OCI-LY7 (cell line): Measurements from ENCODE around the gene IGSF9. TPM values are rescaled to one million over a fixed set of nuclear protein-coding genes. Genes with fewer than 3 reads are reported as not detected.

ENCODE experiments used
- BruUV-seq: library from RNA; stranded (reverse); fragments of 400-500 nt; replicated peaks from 2 replicates; lab custom pipeline; 2021; lab: Mats Ljungman, UMichigan
- CTCF ChIA-PET: fragments of 300-600 bp; sonication (Branson Sonifier 250); formaldehyde crosslinking; loops from one replicate; lab custom pipeline; 2022; ENCODE audit warnings: antibody characterized with exemption; ENCODE audit not compliant: unreplicated experiment; lab: Charles Lee
- POLR2A ChIA-PET: fragments of 300-600 bp; sonication (Branson Sonifier 250); formaldehyde crosslinking; loops from one replicate; lab custom pipeline; 2022; ENCODE audit warnings: antibody characterized with exemption; lab: Charles Lee
- DNase-seq: peaks from one replicate; pipeline ENCODE4 v3.0.0-alpha.2; 2015; ENCODE audit warnings: low spot score
- H2AFZ ChIP-seq: fragments of 200-600 bp; sonication (generic), shearing (Covaris generic); 2 replicates; pipeline ENCODE4 v1.6.1; 2014; ENCODE audit warnings: mild to moderate bottlenecking, antibody characterized with exemption, low read length, moderate library complexity
- H3K27ac ChIP-seq: fragments of 200-600 bp; sonication (generic); 2 replicates; pipeline ENCODE4 v1.5.1; 2014; ENCODE audit warnings: mixed run types, low read depth, mild to moderate bottlenecking, moderate library complexity, low read length, inconsistent platforms; ENCODE audit not compliant: poor library complexity, severe bottlenecking
- H3K36me3 ChIP-seq: fragments of 200-600 bp; sonication (generic); 2 replicates; pipeline ENCODE4 v1.6.1; 2014; ENCODE audit warnings: mild to moderate bottlenecking, antibody characterized with exemption, low read length, moderate library complexity, mixed read lengths; ENCODE audit not compliant: insufficient read depth
- H3K4me1 ChIP-seq: fragments of 200-600 bp; sonication (generic); 2 replicates; pipeline ENCODE4 v1.5.1; 2014; ENCODE audit warnings: mild to moderate bottlenecking, low read length; ENCODE audit not compliant: insufficient read depth, poor library complexity, severe bottlenecking
- H3K4me2 ChIP-seq: fragments of 200-600 bp; sonication (generic); 2 replicates; pipeline ENCODE4 v1.6.1; 2014; ENCODE audit warnings: mild to moderate bottlenecking, low read length
- H3K4me3 ChIP-seq: fragments of 200-600 bp; sonication (generic); 2 replicates; pipeline ENCODE4 v1.5.1; 2014; ENCODE audit warnings: mild to moderate bottlenecking, low read depth, low read length; ENCODE audit not compliant: poor library complexity, severe bottlenecking
- H3K79me2 ChIP-seq: fragments of 200-600 bp; sonication (generic); 2 replicates; pipeline ENCODE4 v1.6.1; 2016; ENCODE audit warnings: low read depth, mild to moderate bottlenecking, low read length, moderate library complexity, mixed read lengths; ENCODE audit not compliant: insufficient read depth
- H3K9me2 ChIP-seq: fragments of 200-600 bp; sonication (generic); 2 replicates; pipeline ENCODE4 v1.6.1; 2016; ENCODE audit warnings: mild to moderate bottlenecking, low read length, mixed read lengths; ENCODE audit not compliant: insufficient read depth
- H3K9me3 ChIP-seq: fragments of 200-600 bp; sonication (generic); 2 replicates; pipeline ENCODE4 v1.6.1; 2014; ENCODE audit warnings: mild to moderate bottlenecking, mixed run types, low read length, mixed read lengths
- H4K20me1 ChIP-seq: fragments of 200-600 bp; sonication (generic); 2 replicates; pipeline ENCODE4 v1.6.1; 2014; ENCODE audit warnings: mild to moderate bottlenecking, antibody characterized with exemption, low read length, moderate library complexity, mixed read lengths; ENCODE audit not compliant: insufficient read depth
- EZH2phosphoT487 ChIP-seq: fragments of 200-600 bp; sonication (generic); IDR thresholded peaks from 2 replicates; pipeline ENCODE4 v1.6.1; 2018; ENCODE audit warnings: low read depth, borderline replicate concordance, mild to moderate bottlenecking, mixed run types, antibody characterized with exemption, low read length, moderate library complexity, mixed read lengths
- intact Hi-C: fragments of 100-400 bp; cut with micrococcal nuclease; formaldehyde crosslinking; loops from one replicate; pipeline ENCODE4 v1.10.0; 2022; ENCODE audit not compliant: unreplicated experiment
- total RNA-seq, 2 experiments: library from RNA; depleted of rRNA in 1 of 2; stranded (reverse); fragments of >200 nt in 1 of 2; shearing (Covaris generic) in 1 of 2; gene quantifications; 2 replicates each; pipeline ENCODE4 v1.2.3, GENCODE V29; 2014 to 2022
- TF ChIP-seq, protein P1 (sequence below): fragments of 200-600 bp; sonication (generic); conservative IDR thresholded peaks from 2 replicates; pipeline ENCODE4 v1.5.1; 2014; ENCODE audit warnings: mild to moderate bottlenecking, antibody characterized with exemption, low read length, moderate library complexity, mixed read lengths

Gene IGSF9
- total RNA-seq, 2 experiments from 2014 or later, result not detected

DNA sequence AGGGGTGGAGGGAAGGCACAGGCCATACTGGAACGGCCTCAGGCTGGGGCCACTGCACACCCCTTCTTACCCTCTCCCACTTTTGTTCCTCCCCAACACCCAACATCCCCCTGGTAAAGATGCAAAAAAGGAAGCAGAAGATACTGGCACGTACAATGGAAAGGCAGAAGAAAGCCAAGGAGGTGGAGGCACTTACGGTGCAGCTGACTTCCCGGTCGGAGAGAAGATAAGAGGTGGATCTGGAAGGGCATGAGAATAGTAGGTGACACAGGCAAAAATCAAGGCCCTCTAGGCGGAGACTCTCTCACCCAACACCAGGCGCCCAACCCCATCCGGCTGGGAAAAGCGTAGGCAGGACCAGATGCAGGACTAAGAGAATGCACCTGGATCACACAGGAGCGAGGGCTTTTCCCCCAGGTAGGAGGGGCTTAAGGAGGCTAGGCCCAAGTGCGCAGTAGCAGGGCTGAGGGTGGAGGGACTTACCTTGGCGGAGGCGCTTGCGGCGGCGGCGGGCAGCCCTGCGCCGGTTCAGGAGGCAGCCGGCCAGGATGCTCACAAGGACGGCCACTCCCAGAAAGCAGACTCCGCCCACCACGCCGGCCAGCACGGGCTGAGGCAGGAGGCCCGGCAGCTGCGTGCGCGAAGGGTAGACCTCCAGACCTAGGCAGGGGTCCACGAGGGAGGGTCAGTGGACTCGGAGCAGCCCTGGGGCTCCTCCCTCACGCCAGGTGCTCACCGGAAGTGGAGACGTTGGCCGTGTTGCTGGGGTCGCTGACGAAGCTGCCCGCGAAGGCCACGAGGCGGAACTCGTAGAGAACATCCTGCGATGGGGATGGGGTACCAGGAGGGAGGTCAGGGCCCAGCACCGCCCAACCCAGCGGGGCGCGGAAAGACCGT, 16.0 kb downstream of the IGSF9 start:
- CTCF ChIA-PET, result no interaction called here
- no peaks in the 10 kb centered on the region for H3K36me3 ChIP-seq
- H3K9me2 ChIP-seq, result no peaks in the 10 kb centered on the region
- intact Hi-C loops, result no loop called here
- no peaks in the 10 kb centered on the region for H4K20me1 ChIP-seq
- DNase-seq, result no peak
- H3K9me3 ChIP-seq, result no peaks in the 10 kb centered on the region
- no peak overlapping the region for H3K4me3 ChIP-seq
- H3K4me1 ChIP-seq, result peaks cover 9% of the 10 kb centered on the region
- H2AFZ ChIP-seq, result no peak overlapping the region
- TF ChIP-seq, protein P1, sequence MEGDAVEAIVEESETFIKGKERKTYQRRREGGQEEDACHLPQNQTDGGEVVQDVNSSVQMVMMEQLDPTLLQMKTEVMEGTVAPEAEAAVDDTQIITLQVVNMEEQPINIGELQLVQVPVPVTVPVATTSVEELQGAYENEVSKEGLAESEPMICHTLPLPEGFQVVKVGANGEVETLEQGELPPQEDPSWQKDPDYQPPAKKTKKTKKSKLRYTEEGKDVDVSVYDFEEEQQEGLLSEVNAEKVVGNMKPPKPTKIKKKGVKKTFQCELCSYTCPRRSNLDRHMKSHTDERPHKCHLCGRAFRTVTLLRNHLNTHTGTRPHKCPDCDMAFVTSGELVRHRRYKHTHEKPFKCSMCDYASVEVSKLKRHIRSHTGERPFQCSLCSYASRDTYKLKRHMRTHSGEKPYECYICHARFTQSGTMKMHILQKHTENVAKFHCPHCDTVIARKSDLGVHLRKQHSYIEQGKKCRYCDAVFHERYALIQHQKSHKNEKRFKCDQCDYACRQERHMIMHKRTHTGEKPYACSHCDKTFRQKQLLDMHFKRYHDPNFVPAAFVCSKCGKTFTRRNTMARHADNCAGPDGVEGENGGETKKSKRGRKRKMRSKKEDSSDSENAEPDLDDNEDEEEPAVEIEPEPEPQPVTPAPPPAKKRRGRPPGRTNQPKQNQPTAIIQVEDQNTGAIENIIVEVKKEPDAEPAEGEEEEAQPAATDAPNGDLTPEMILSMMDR, result no peak
- no peak for TF ChIP-seq EZH2phosphoT487
- POLR2A ChIA-PET, result no interaction called here
- H3K4me2 ChIP-seq, result no peak overlapping the region
- peaks cover 9% of the 10 kb centered on the region; the same call in 1 of the 2 replicates for H3K79me2 ChIP-seq
- no peak overlapping the region for H3K27ac ChIP-seq
- BruUV-seq, result no TSS peak

DNA sequence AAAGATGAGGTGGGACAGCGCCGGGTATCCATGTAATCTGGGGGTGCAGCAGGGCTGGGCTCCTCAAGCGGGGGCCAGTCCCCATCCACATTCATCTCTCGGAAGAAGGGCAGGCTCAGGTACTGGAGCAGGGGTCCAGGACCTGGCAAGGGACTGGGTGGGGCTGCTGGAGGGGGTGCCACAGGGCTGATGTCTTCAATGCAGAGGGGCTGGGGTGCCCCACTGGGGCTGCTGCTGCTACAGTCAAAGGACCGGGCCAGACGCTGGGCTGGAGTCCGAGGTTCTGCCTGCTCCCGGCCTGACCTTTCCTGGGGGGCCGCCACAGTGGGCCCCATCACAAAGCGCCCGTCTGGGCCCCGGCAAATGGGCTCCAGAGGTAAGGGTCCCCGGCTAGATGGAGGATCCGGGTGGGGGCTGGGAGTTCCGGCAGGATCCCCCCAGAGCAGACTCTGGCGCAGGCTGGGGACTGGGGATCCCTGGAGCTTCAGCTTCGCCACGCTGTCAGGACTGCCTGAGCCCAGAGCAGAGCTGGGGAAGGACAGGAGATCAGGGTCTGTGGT, 16.8 kb downstream of the IGSF9 start:
- ChIA-PET CTCF (no interaction called here), POLR2A (no interaction called here)
- no peak overlapping the region for H2AFZ ChIP-seq
- no peaks in the 10 kb centered on the region for H4K20me1 ChIP-seq
- peaks cover 12% of the 10 kb centered on the region for H3K4me1 ChIP-seq
- H3K4me3 ChIP-seq, result no peak overlapping the region
- H3K9me2 ChIP-seq, result no peaks in the 10 kb centered on the region
- no peak overlapping the region for H3K4me2 ChIP-seq
- BruUV-seq, result no TSS peak
- no peak for DNase-seq
- H3K79me2 ChIP-seq, result peaks cover 18% of the 10 kb centered on the region; the same call in 1 of the 2 replicates
- no peak overlapping the region for H3K27ac ChIP-seq
- intact Hi-C loops, result no loop called here
- H3K9me3 ChIP-seq, result no peaks in the 10 kb centered on the region
- no peaks in the 10 kb centered on the region for H3K36me3 ChIP-seq
- TF ChIP-seq EZH2phosphoT487, result no peak
- TF ChIP-seq, protein P1, result no peak
